WTC11 (cell line): ENCODE measurements around the gene MBOAT1. TPM values are rescaled to one million over a fixed set of nuclear protein-coding genes. Genes with fewer than 3 reads are reported as not detected.

Source experiments
- ATAC-seq: fragments of 200-7000 bp; cut with Tn5 transposase; 2 replicates; pipeline ENCODE4 v1.10.0; 2021; ENCODE audit warnings: mild to moderate bottlenecking, moderate library complexity
- CTCF ChIA-PET: fragments of 300-600 bp; sonication (Branson Sonifier 250); formaldehyde crosslinking; loops from one replicate; lab custom pipeline; 2021; ENCODE audit warnings: antibody characterized with exemption; lab: Charles Lee
- POLR2A ChIA-PET: fragments of 350-600 bp; sonication (Branson Sonifier 250); formaldehyde crosslinking; loops from one replicate; lab custom pipeline; 2021; ENCODE audit warnings: antibody characterized with exemption; lab: Charles Lee
- DNase-seq: peaks from one replicate; pipeline ENCODE4 v3.0.0; 2021; ENCODE audit warnings: low spot score
- H3K27ac Mint-ChIP-seq: 2 replicates; pipeline ENCODE4 v1.8.0; 2021; ENCODE audit warnings: mixed read lengths
- H3K27me3 Mint-ChIP-seq: 2 replicates; pipeline ENCODE4 v1.8.0; 2021; ENCODE audit warnings: low read depth, mild to moderate bottlenecking, moderate library complexity, mixed read lengths
- H3K36me3 Mint-ChIP-seq: 2 replicates; pipeline ENCODE4 v1.8.0; 2021; ENCODE audit warnings: mixed read lengths
- H3K4me1 Mint-ChIP-seq: 2 replicates; pipeline ENCODE4 v1.8.0; 2022; ENCODE audit warnings: mixed read lengths
- H3K4me3 Mint-ChIP-seq: 2 replicates; pipeline ENCODE4 v1.8.0; 2021; ENCODE audit warnings: mild to moderate bottlenecking, moderate library complexity, mixed read lengths
- H3K9me3 Mint-ChIP-seq: 2 replicates; pipeline ENCODE4 v1.8.0; 2021; ENCODE audit warnings: mixed read lengths
- AFF4 ChIP-seq: sonication (generic); formaldehyde crosslinking; IDR thresholded peaks from 2 replicates; pipeline ENCODE4 v1.8.1; 2023; ENCODE audit warnings: mild to moderate bottlenecking, missing genetic modification reagents, borderline replicate concordance
- ARID4B ChIP-seq: sonication (generic); formaldehyde crosslinking; IDR thresholded peaks from 2 replicates; pipeline ENCODE4 v1.8.0; 2023; ENCODE audit warnings: missing genetic modification reagents, mild to moderate bottlenecking, borderline replicate concordance
- GABPB1 ChIP-seq: sonication (generic); formaldehyde crosslinking; IDR thresholded peaks from 2 replicates; pipeline ENCODE4 v1.8.1; 2023; ENCODE audit warnings: mild to moderate bottlenecking, missing genetic modification reagents
- IRF1 ChIP-seq: sonication (generic); formaldehyde crosslinking; IDR thresholded peaks from 2 replicates; pipeline ENCODE4 v1.8.0; 2023; ENCODE audit warnings: missing genetic modification reagents
- JAZF1 ChIP-seq: fragments of 250-450 bp; sonication (Bioruptor Pico); IDR thresholded peaks from 2 replicates; pipeline ENCODE4 v1.9.0; 2021; ENCODE audit warnings: moderate library complexity, mild to moderate bottlenecking, inconsistent platforms
- MAX ChIP-seq: sonication (generic); formaldehyde crosslinking; IDR thresholded peaks from 2 replicates; pipeline ENCODE4 v1.8.0; 2022; ENCODE audit warnings: mild to moderate bottlenecking, missing genetic modification reagents
- MLX ChIP-seq: sonication (generic); formaldehyde crosslinking; IDR thresholded peaks from 2 replicates; pipeline ENCODE4 v1.8.1; 2023; ENCODE audit warnings: mild to moderate bottlenecking, missing genetic modification reagents, moderate library complexity
- OVOL2 ChIP-seq: fragments of 250-450 bp; sonication (Bioruptor Pico); IDR thresholded peaks from 2 replicates; pipeline ENCODE4 v1.9.0; 2021; ENCODE audit warnings: mild to moderate bottlenecking, borderline replicate concordance
- TP53 ChIP-seq: sonication (generic); formaldehyde crosslinking; IDR thresholded peaks from 2 replicates; pipeline ENCODE4 v1.8.1; 2023; ENCODE audit warnings: mild to moderate bottlenecking, missing genetic modification reagents
- ZMAT4 ChIP-seq: fragments of 250-450 bp; sonication (Bioruptor Pico); IDR thresholded peaks from 2 replicates; pipeline ENCODE4 v1.9.0; 2021; ENCODE audit warnings: mild to moderate bottlenecking
- ZNF263 ChIP-seq: sonication (generic); formaldehyde crosslinking; IDR thresholded peaks from 2 replicates; pipeline ENCODE4 v1.8.1; 2022; ENCODE audit warnings: low read depth, mild to moderate bottlenecking, moderate library complexity, missing genetic modification reagents
- ZNF281 ChIP-seq: sonication (generic); formaldehyde crosslinking; IDR thresholded peaks from 2 replicates; pipeline ENCODE4 v1.8.0; 2023; ENCODE audit warnings: mild to moderate bottlenecking, missing genetic modification reagents
- ZNF317 ChIP-seq: sonication (generic); formaldehyde crosslinking; IDR thresholded peaks from 2 replicates; pipeline ENCODE4 v1.8.1; 2023; ENCODE audit warnings: low read depth, mild to moderate bottlenecking, moderate library complexity, missing genetic modification reagents, borderline replicate concordance
- total RNA-seq: library from RNA; stranded (reverse); gene quantifications from 3 replicates; pipeline ENCODE4 v1.2.3, GENCODE V29; 2021

The MBOAT1 gene
- total RNA-seq, 1 experiment from 2014 or later = 22.9 TPM

- TF ChIP-seq ZNF281 (CRISPR knock-in tag) (no peak), ZNF317 (no peak), GABPB1 (CRISPR knock-in tag) (no peak), MAX (CRISPR knock-in tag) (no peak), IRF1 (no peak), JAZF1 (CRISPR knock-in tag) (no peak), ZNF263 (CRISPR knock-in tag) (no peak), ARID4B (CRISPR knock-in tag) (no peak), MLX (CRISPR knock-in tag) (no peak)
Measured at GRCh38 chr6:20186981-20187380, 25.3 kb downstream of the MBOAT1 start (continued).

GRCh38 chr6:20183706-20184105, 28.6 kb downstream of the MBOAT1 start:
- H3K36me3 Mint-ChIP-seq = peaks cover 35% of the 10 kb centered on the region
- H3K27me3 Mint-ChIP-seq = no peaks in the 10 kb centered on the region
- peaks cover 36% of the 10 kb centered on the region for H3K9me3 Mint-ChIP-seq
- H3K4me3 Mint-ChIP-seq = no peak overlapping the region
- ChIA-PET POLR2A (no interaction called here), CTCF (no interaction called here)
- peaks cover under 1% of the 10 kb centered on the region; the same call in 1 of the 2 replicates for H3K4me1 Mint-ChIP-seq
- H3K27ac Mint-ChIP-seq = no peak overlapping the region
- DNase-seq (no peak), ATAC-seq (no peak)
- TF ChIP-seq ZMAT4 (CRISPR knock-in tag) = no peak

- H3K36me3 Mint-ChIP-seq = peaks cover 29% of the 10 kb centered on the region
- no peaks in the 10 kb centered on the region for H3K27me3 Mint-ChIP-seq
- POLR2A ChIA-PET = no interaction called here
Measured at GRCh38 chr6:20182926-20183521, 29.2 kb downstream of the MBOAT1 start.

More at GRCh38 chr6:20182926-20183521, 29.2 kb downstream of the MBOAT1 start:
- Mint-ChIP-seq H3K4me1 (no peaks in the 10 kb centered on the region), H3K4me3 (no peak overlapping the region), H3K9me3 (peaks cover 30% of the 10 kb centered on the region), H3K27ac (no peak overlapping the region)
- CTCF ChIA-PET = no interaction called here
- TF ChIP-seq OVOL2 (CRISPR knock-in tag) (no peak), AFF4 (no peak), TP53 (no peak)
- ATAC-seq (no peak), DNase-seq (no peak)
